Fibroblast of lung (primary cell): ENCODE results near the gene MGAT4A. TPM values are rescaled to one million over a fixed set of nuclear protein-coding genes. Genes with fewer than 3 reads are reported as not detected.

ENCODE experiments used
- DNase-seq, 2 donors: peaks; one replicate each; pipeline versions ENCODE4 v3.0.0 to v3.0.0-alpha.2; 2010; ENCODE audit warnings: low read depth in 2 of 2
- H2AFZ ChIP-seq: 2 replicates; pipeline ENCODE4 v1.5.1; 2012; ENCODE audit warnings: low read length, control low read depth, inconsistent platforms
- H3K27ac ChIP-seq: 2 replicates; pipeline ENCODE4 v1.5.1; 2011; ENCODE audit warnings: low read length, control low read depth; ENCODE audit not compliant: insufficient read depth
- H3K27me3 ChIP-seq: 2 replicates; pipeline ENCODE4 v1.5.1; 2011; ENCODE audit warnings: mild to moderate bottlenecking, low read length; ENCODE audit not compliant: control insufficient read depth, insufficient read depth
- H3K36me3 ChIP-seq: 2 replicates; pipeline ENCODE4 v1.5.1; 2011; ENCODE audit warnings: low read length; ENCODE audit not compliant: control insufficient read depth, insufficient read depth
- H3K4me1 ChIP-seq: 2 replicates; pipeline ENCODE4 v1.5.1; 2011; ENCODE audit warnings: low read length; ENCODE audit not compliant: control insufficient read depth, insufficient read depth; ENCODE audit errors: extremely low read depth
- H3K4me2 ChIP-seq: 2 replicates; pipeline ENCODE4 v1.5.1; 2011; ENCODE audit warnings: low read length, control low read depth; ENCODE audit not compliant: insufficient read depth; ENCODE audit errors: extremely low read depth
- H3K4me3 ChIP-seq, 4 experiments: fragments of 200-600 bp in 1 of 4; sonication (generic) in 1 of 4; replicated peaks in 1 of 4; 2 replicates each; pipeline ENCODE4 v1.5.1; 2011 to 2016; ENCODE audit warnings: low read length in 4 of 4, low read depth in 3 of 4, mild to moderate bottlenecking in 3 of 4, control low read depth in 2 of 4, inconsistent platforms in 1 of 4, mixed read lengths in 1 of 4; ENCODE audit not compliant: insufficient read depth in 1 of 4; ENCODE audit errors: control extremely low read depth in 1 of 4
- H3K79me2 ChIP-seq: 2 replicates; pipeline ENCODE4 v1.5.1; 2012; ENCODE audit warnings: mild to moderate bottlenecking, low read length, inconsistent platforms; ENCODE audit not compliant: control insufficient read depth, insufficient read depth
- H3K9ac ChIP-seq: 2 replicates; pipeline ENCODE4 v1.5.1; 2011; ENCODE audit warnings: mild to moderate bottlenecking, low read length, control low read depth; ENCODE audit not compliant: insufficient read depth
- H3K9me3 ChIP-seq: 2 replicates; pipeline ENCODE4 v1.5.1; 2012; ENCODE audit warnings: low read depth, low read length; ENCODE audit not compliant: control insufficient read depth, insufficient read depth
- H4K20me1 ChIP-seq: 2 replicates; pipeline ENCODE4 v1.5.1; 2011; ENCODE audit warnings: low read length; ENCODE audit not compliant: control insufficient read depth, insufficient read depth; ENCODE audit errors: extremely low read depth
- EZH2 ChIP-seq: IDR thresholded peaks from 2 replicates; pipeline ENCODE4 v1.5.1; 2012; ENCODE audit warnings: low read length, control low read depth, mild to moderate bottlenecking; ENCODE audit errors: missing control alignments
- polyA plus RNA-seq, 2 donors: library from polyadenylated mRNA; depleted of rRNA in 1 of 2; stranded (reverse) in 1 of 2; unstranded in 1 of 2; fragments of >200 nt; gene quantifications; 2 replicates each; pipeline ENCODE4 v1.2.1, GENCODE V29; 2011 to 2012; ENCODE audit warnings: missing spikeins in 1 of 2
- total RNA-seq: library from RNA; depleted of rRNA; stranded (reverse); fragments of >200 nt; gene quantifications from 2 replicates; pipeline ENCODE4 v1.2.1, GENCODE V29; 2014
- TF ChIP-seq, protein P1 (sequence below), 2 donors: IDR thresholded peaks in 1 of 2; conservative IDR thresholded peaks in 1 of 2; 1 replicate in 1 of 2; 2 replicates in 1 of 2; pipeline ENCODE4 v1.5.1; 2011 to 2012; ENCODE audit warnings: low read length in 2 of 2, control low read depth in 1 of 2, inconsistent platforms in 1 of 2, low read depth in 1 of 2, mild to moderate bottlenecking in 1 of 2

MGAT4A gene
- total and polyA plus RNA-seq, 2 donors (not counting 1 experiment from before 2014, with no cell fraction given), result 0.10 to 0.17 TPM

DNA sequence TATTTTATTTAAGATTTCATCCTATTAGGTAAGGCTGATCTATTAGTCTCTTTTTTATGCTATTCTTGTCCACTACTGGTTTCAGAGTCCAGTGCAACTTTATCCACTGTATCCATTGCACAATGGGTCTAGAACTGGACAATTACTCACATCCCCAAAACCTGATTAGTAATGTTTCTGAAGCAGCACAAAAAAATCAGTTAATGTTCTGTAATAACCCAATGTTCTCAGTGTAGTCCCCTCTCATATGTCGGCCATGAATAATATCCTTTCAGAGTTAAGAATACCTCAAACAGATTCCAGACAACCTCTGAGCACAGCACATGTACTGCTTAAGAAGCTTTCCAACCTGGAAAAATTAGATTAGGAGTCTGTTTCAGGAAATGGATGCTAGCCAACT lies 29.7 kb downstream of the MGAT4A start:
- no peak overlapping the region for H3K9ac ChIP-seq
- no peaks in the 10 kb centered on the region for H3K4me1 ChIP-seq
- peak in 1 of 2 donors; percentile 26 for DNase-seq
- no peaks in the 10 kb centered on the region for H3K9me3 ChIP-seq
- no peak overlapping the region for H3K4me2 ChIP-seq
- H4K20me1 ChIP-seq, result no peaks in the 10 kb centered on the region
- H2AFZ ChIP-seq, result no peak overlapping the region
- no peak overlapping the region for H3K4me3 ChIP-seq
- H3K27me3 ChIP-seq, result no peaks in the 10 kb centered on the region
- H3K27ac ChIP-seq, result no peak overlapping the region
- no peaks in the 10 kb centered on the region for H3K79me2 ChIP-seq
- H3K36me3 ChIP-seq, result no peaks in the 10 kb centered on the region
- TF ChIP-seq, protein P1, sequence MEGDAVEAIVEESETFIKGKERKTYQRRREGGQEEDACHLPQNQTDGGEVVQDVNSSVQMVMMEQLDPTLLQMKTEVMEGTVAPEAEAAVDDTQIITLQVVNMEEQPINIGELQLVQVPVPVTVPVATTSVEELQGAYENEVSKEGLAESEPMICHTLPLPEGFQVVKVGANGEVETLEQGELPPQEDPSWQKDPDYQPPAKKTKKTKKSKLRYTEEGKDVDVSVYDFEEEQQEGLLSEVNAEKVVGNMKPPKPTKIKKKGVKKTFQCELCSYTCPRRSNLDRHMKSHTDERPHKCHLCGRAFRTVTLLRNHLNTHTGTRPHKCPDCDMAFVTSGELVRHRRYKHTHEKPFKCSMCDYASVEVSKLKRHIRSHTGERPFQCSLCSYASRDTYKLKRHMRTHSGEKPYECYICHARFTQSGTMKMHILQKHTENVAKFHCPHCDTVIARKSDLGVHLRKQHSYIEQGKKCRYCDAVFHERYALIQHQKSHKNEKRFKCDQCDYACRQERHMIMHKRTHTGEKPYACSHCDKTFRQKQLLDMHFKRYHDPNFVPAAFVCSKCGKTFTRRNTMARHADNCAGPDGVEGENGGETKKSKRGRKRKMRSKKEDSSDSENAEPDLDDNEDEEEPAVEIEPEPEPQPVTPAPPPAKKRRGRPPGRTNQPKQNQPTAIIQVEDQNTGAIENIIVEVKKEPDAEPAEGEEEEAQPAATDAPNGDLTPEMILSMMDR (conservative IDR thresholded peaks at IDR 0.05 in 1 of 2, IDR thresholded peaks at IDR 0.05 in 1 of 2; ENCODE audit: low read depth in 1 of 2, low read length in 2 of 2), result no peak
- no peak for TF ChIP-seq EZH2

DNA sequence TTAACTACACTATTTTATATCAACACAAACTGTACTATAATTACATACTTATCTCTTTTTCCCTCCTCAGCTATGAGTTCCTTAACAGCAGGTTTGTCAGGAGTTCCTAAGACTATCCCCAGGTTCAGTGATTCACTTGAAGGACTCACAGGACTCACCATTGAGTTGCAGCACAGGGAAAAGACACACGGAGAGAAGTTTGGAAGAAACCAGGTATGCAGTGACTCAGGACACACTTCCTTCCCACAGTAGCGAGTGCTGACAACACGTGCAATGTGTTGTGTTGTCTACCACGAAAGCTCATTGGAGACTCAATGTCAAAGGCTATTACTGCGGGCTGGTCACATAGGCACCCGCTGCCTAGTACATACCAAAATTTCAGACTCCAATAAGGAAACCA lies 32.0 kb downstream of the MGAT4A start:
- Histone ChIP-seq H3K27ac (no peak overlapping the region), H3K4me2 (no peak overlapping the region), H3K79me2 (no peaks in the 10 kb centered on the region), H3K4me3 (no peak overlapping the region), H4K20me1 (no peaks in the 10 kb centered on the region), H3K36me3 (no peaks in the 10 kb centered on the region), H2AFZ (no peak overlapping the region), H3K9me3 (no peaks in the 10 kb centered on the region), H3K9ac (no peak overlapping the region), H3K27me3 (no peaks in the 10 kb centered on the region), H3K4me1 (no peaks in the 10 kb centered on the region)
- no peak for DNase-seq
- TF ChIP-seq EZH2, result no peak
- TF ChIP-seq, protein P1 (conservative IDR thresholded peaks at IDR 0.05 in 1 of 2, IDR thresholded peaks at IDR 0.05 in 1 of 2; ENCODE audit: low read depth in 1 of 2, low read length in 2 of 2), result no peak

DNA sequence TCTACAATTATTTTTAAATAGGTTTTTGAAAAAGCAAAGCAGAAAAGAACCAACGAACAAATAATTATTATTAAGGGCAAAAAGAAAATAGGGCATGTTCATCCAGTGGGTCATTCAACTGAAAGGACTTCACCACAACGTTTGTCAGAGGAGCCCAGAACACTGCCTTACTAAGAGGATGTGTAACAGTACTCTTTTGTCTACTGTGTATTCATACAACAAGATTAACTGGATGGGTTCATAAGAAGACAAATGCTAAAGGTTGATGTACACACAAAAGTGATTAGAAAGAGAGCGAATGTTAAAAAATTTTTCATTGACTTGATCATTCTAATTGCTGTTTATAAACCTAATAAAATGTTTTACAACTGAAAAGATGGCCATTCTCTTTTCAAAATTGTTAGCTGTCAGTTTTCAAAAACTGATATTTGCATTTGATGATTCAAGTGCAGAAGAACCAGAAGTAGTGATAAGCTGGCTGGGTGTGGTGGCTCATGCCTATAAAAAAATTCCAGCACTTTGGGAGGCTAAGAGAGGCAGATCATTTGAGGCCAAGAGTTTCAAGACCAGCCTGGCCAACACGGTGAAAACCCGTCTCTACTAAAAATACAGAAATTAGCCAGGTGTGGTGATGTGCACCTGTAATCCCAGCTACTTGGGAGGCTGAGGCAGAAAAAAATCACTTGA lies 33.1 kb downstream of the MGAT4A start:
- DNase-seq, result no peak
- Histone ChIP-seq H3K36me3 (no peaks in the 10 kb centered on the region), H3K9ac (no peak overlapping the region), H3K79me2 (no peaks in the 10 kb centered on the region), H3K27me3 (no peaks in the 10 kb centered on the region), H3K4me2 (no peak overlapping the region), H3K9me3 (no peaks in the 10 kb centered on the region), H2AFZ (no peak overlapping the region), H3K4me3 (no peak overlapping the region), H4K20me1 (no peaks in the 10 kb centered on the region), H3K27ac (no peak overlapping the region), H3K4me1 (no peaks in the 10 kb centered on the region)
- no peak for TF ChIP-seq EZH2
- TF ChIP-seq, protein P1 (conservative IDR thresholded peaks at IDR 0.05 in 1 of 2, IDR thresholded peaks at IDR 0.05 in 1 of 2; ENCODE audit: low read depth in 1 of 2, low read length in 2 of 2), result no peak
